Spinal cord (tissue), 10 donors: ENCODE data around the gene CEP41. TPM values are rescaled to one million over a fixed set of nuclear protein-coding genes. Genes with fewer than 3 reads are reported as not detected.

Experiments used
- DNase-seq, 6 donors: peaks; one replicate each; pipeline versions ENCODE4 v3.0.0 to v3.0.0-alpha.2; 2013 to 2015; ENCODE audit warnings: low spot score in 6 of 6, low read depth in 4 of 6
- H3K27ac ChIP-seq: one replicate; pipeline ENCODE4 v1.5.1; 2013; ENCODE audit warnings: low read depth, low read length, control low read depth
- H3K27me3 ChIP-seq: one replicate; pipeline ENCODE4 v1.6.1; 2013; ENCODE audit warnings: low read length; ENCODE audit not compliant: control insufficient read depth, insufficient read depth
- H3K36me3 ChIP-seq: one replicate; pipeline ENCODE4 v1.6.1; 2013; ENCODE audit warnings: low read length; ENCODE audit not compliant: control insufficient read depth, insufficient read depth
- H3K4me1 ChIP-seq: one replicate; pipeline ENCODE4 v1.6.1; 2013; ENCODE audit warnings: low read length; ENCODE audit not compliant: control insufficient read depth, insufficient read depth
- H3K4me3 ChIP-seq: one replicate; pipeline ENCODE4 v1.5.1; 2013; ENCODE audit warnings: low read depth, low read length, control low read depth
- H3K9me3 ChIP-seq: one replicate; pipeline ENCODE4 v1.6.1; 2013; ENCODE audit warnings: low read length; ENCODE audit not compliant: control insufficient read depth, insufficient read depth
- WGBS: methylation state at CpG from one replicate; pipeline ENCODE4 v1.1.5; 2013; ENCODE audit warnings: missing lambda C conversion rate; ENCODE audit not compliant: insufficient coverage; 5-methylcytosine and 5-hydroxymethylcytosine counted together
- polyA plus RNA-seq, 2 donors: library from polyadenylated mRNA; unstranded; fragments of 120-200 nt; gene quantifications; one replicate each; pipeline ENCODE4 v1.2.1, GENCODE V29; 2013; ENCODE audit not compliant: insufficient read length in 2 of 2
- total RNA-seq, 2 donors: library from RNA; depleted of rRNA in 1 of 2; stranded (reverse); fragments of 120-200 nt in 1 of 2; fragments of >200 nt in 1 of 2; gene quantifications; one replicate each; pipeline versions ENCODE4 v1.2.3 to v1.2.4, GENCODE V29; 2013 to 2014
- donor health status: healthy.

CEP41 gene
- total and polyA plus RNA-seq, 4 donors, result 12.5 to 27.9 (median 19.7) TPM

- WGBS, result no CpG with 5 or more reads among the region's 3 CpGs
- H3K9me3 ChIP-seq, result no peaks in the 10 kb centered on the region
- H3K4me1 ChIP-seq, result peaks cover 7% of the 10 kb centered on the region
- H3K27ac ChIP-seq, result no peak overlapping the region
- no peaks in the 10 kb centered on the region for H3K27me3 ChIP-seq
- H3K36me3 ChIP-seq, result no peaks in the 10 kb centered on the region
- DNase-seq, result no peak
- H3K4me3 ChIP-seq, result no peak overlapping the region
Measured at GRCh38 chr7:130423501-130424037, 17.2 kb downstream of the CEP41 start.

DNA sequence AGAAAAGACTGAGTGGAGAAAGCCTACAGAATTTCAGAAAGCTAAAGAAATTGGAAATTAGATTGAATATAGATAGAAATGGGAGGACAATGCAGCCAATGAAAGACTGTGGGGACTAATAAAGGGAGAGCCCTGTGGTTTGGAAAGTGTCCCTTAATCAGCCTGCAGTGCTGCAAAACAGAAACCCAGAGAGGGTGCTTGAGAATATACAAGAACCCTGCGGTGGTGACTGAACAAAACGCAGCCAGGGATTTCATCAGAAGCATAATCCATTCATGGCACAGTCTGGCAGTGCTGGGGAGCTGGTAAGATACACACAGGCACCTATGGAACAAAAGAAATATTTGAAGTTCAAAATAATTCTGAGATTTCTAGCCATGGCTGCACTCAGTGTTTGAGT is 19.1 kb downstream of the CEP41 start:
- Histone ChIP-seq H3K4me3 (no peak overlapping the region), H3K27me3 (no peaks in the 10 kb centered on the region), H3K4me1 (peaks cover 8% of the 10 kb centered on the region), H3K9me3 (no peaks in the 10 kb centered on the region), H3K36me3 (no peaks in the 10 kb centered on the region), H3K27ac (peak overlapping the region; percentile 78)
- 20% methylated on average over 2 of the region's 2 CpGs for WGBS
- peak in 2 of 6 donors; percentile 70 to 85 for DNase-seq

- H3K9me3 ChIP-seq, result no peaks in the 10 kb centered on the region
- DNase-seq, result peak in 2 of 6 donors; percentile 71 to 81
- peak overlapping the region; percentile 78 for H3K27ac ChIP-seq
- peaks cover 11% of the 10 kb centered on the region for H3K4me1 ChIP-seq
- no peaks in the 10 kb centered on the region for H3K36me3 ChIP-seq
- WGBS, result no CpG with 5 or more reads among the region's 4 CpGs
- no peak overlapping the region for H3K4me3 ChIP-seq
- H3K27me3 ChIP-seq, result no peaks in the 10 kb centered on the region
Measured at GRCh38 chr7:130420943-130421578, 19.8 kb downstream of the CEP41 start.

DNA sequence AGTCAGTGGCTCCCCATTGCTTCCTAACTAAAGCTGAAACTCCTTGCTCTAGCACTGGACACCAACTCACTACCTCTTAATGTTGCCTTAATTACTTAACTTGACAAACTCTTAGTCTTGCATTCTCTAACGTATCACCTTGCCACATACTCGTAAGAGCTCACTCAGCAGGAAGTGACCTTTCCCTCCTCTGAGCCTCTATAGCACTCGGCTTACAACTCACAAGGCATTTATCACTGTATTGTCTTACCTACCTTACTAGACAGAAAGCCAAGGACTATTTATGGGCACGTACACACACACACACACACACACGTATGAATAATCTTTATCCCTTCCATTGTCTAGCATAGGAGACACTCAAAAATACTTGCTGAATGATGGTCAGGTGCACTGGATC is 21.2 kb downstream of the CEP41 start:
- no peaks in the 10 kb centered on the region for H3K27me3 ChIP-seq
- H3K27ac ChIP-seq, result no peak overlapping the region
- no peak overlapping the region for H3K4me3 ChIP-seq
- no peaks in the 10 kb centered on the region for H3K9me3 ChIP-seq
- no peaks in the 10 kb centered on the region for H3K36me3 ChIP-seq
- peaks cover 11% of the 10 kb centered on the region for H3K4me1 ChIP-seq
- no peak for DNase-seq
- WGBS, result 47% methylated on average over 5 of the region's 5 CpGs

GRCh38 chr7:130418306-130418705 is 22.5 kb downstream of the CEP41 start:
- Histone ChIP-seq H3K4me1 (peaks cover 11% of the 10 kb centered on the region), H3K27me3 (no peaks in the 10 kb centered on the region), H3K36me3 (no peaks in the 10 kb centered on the region), H3K27ac (peak overlapping the region; percentile 21), H3K9me3 (no peaks in the 10 kb centered on the region), H3K4me3 (no peak overlapping the region)
- DNase-seq, result no peak
- 97% methylated on average over 3 of the region's 7 CpGs for WGBS

GRCh38 chr7:130417213-130417612 is 23.6 kb downstream of the CEP41 start:
- Histone ChIP-seq H3K36me3 (no peaks in the 10 kb centered on the region), H3K4me1 (peaks cover 11% of the 10 kb centered on the region), H3K4me3 (no peak overlapping the region), H3K27ac (peak overlapping the region; percentile 72), H3K27me3 (no peaks in the 10 kb centered on the region), H3K9me3 (no peaks in the 10 kb centered on the region)
- DNase-seq, result peak in 2 of 6 donors; percentile 20 to 55
- no CpG with 5 or more reads among the region's 5 CpGs for WGBS

GRCh38 chr7:130415006-130415405 is 25.8 kb downstream of the CEP41 start:
- no peaks in the 10 kb centered on the region for H3K9me3 ChIP-seq
- H3K36me3 ChIP-seq, result peaks cover 3% of the 10 kb centered on the region
- H3K4me1 ChIP-seq, result peaks cover 8% of the 10 kb centered on the region
- no peak overlapping the region for H3K4me3 ChIP-seq
- no peaks in the 10 kb centered on the region for H3K27me3 ChIP-seq
- no peak overlapping the region for H3K27ac ChIP-seq
- DNase-seq, result no peak

GRCh38 chr7:130413201-130413600 is 27.6 kb downstream of the CEP41 start:
- Histone ChIP-seq H3K36me3 (peaks cover 3% of the 10 kb centered on the region), H3K27ac (no peak overlapping the region), H3K4me3 (no peak overlapping the region), H3K27me3 (no peaks in the 10 kb centered on the region), H3K9me3 (no peaks in the 10 kb centered on the region), H3K4me1 (peaks cover 3% of the 10 kb centered on the region)
- WGBS, result 100% methylated on average over 3 of the region's 4 CpGs
- DNase-seq, result no peak

DNA sequence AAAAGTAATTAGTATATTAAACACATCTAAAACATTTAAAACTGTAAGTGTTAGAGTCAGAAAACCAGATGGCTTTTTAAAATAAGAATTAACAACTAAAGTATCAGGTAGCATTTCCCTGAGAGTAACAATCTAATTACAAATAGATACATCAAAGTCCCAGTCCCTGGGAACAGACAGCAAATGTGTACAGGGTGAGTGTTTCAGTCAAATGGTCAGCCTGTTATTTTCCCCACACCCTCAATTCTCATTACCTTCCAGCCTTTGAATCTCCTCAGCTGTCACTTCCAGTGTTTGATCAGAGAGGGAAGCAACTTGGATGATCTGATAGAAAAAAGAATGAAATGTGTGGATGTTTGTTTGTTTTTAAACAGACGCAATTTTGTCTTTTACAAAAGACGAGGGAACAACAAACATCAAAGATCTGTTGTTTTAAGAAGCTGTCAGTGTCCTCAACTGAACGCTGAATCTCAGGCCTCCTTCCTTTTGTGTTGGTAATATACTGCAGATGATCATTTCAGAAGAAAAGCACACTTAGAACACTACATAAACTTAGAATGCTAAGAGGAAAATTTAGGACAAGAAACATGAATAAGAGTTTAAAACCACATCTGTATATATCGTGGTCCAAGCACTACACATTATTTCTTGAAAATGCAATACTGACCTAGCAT is 29.8 kb downstream of the CEP41 start:
- WGBS, result no CpG with 5 or more reads among the region's 4 CpGs
- Histone ChIP-seq H3K27me3 (no peaks in the 10 kb centered on the region), H3K4me1 (no peaks in the 10 kb centered on the region), H3K27ac (peak overlapping the region; percentile 52), H3K4me3 (no peak overlapping the region), H3K36me3 (peaks cover 3% of the 10 kb centered on the region), H3K9me3 (no peaks in the 10 kb centered on the region)
- no peak for DNase-seq

DNA sequence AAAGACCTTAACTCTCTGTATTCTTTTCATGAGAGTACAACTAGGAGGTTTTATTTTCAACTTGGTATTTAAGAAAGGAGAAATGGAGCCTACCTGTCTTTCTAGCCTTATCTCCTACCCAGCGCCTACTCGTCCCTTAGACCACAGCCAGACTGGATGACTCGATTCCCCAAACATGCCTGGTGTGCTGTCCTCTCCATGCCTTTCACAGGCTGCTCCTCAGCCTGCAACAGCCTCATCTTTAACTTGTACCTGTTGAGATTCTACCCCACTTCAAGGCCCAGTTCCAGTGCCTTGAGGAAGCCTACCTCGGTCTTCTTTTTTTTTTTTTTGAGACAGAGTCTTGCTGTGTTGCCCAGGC is 31.1 kb downstream of the CEP41 start:
- WGBS, result 96% methylated on average over 3 of the region's 4 CpGs
- no peak overlapping the region for H3K27ac ChIP-seq

More for the DNA sequence above, 31.1 kb downstream of the CEP41 start:
- Histone ChIP-seq H3K4me3 (no peak overlapping the region), H3K27me3 (no peaks in the 10 kb centered on the region), H3K9me3 (no peaks in the 10 kb centered on the region), H3K36me3 (peaks cover 3% of the 10 kb centered on the region), H3K4me1 (no peaks in the 10 kb centered on the region)
- DNase-seq, result no peak
